AG10803 (cell line): Measurements from ENCODE around the gene DDAH1.

Source experiments
- DNase-seq: peaks from one replicate; pipeline ENCODE4 v3.0.0; 2010; ENCODE audit warnings: low read depth
- H3K4me3 ChIP-seq: 2 replicates; pipeline ENCODE4 v1.5.1; 2011; ENCODE audit warnings: mild to moderate bottlenecking, low read length, control low read depth
- CTCF ChIP-seq: conservative IDR thresholded peaks from 2 replicates; pipeline ENCODE4 v1.5.1; 2011; ENCODE audit warnings: mild to moderate bottlenecking, low read length, control low read depth, inconsistent platforms

DDAH1 gene

GRCh38 chr1:85409516-85409915, 55.4 kb downstream of the DDAH1 start:
- H3K4me3 ChIP-seq = no peak overlapping the region
- TF ChIP-seq CTCF = no peak
- DNase-seq = no peak

- no peak for TF ChIP-seq CTCF
- no peak for DNase-seq
- no peak overlapping the region for H3K4me3 ChIP-seq
These were observed 57.1 kb downstream of the DDAH1 start for GRCh38 chr1:85407746-85408377.

GRCh38 chr1:85406887-85407533, 57.9 kb downstream of the DDAH1 start:
- no peak overlapping the region; the same call in 1 of the 2 replicates for H3K4me3 ChIP-seq
- DNase-seq = peak; percentile 93
- no peak for TF ChIP-seq CTCF

GRCh38 chr1:85406081-85406480, 58.9 kb downstream of the DDAH1 start:
- DNase-seq = peak; percentile 31
- no peak overlapping the region for H3K4me3 ChIP-seq
- TF ChIP-seq CTCF = no peak

- H3K4me3 ChIP-seq = no peak overlapping the region
- no peak for DNase-seq
- TF ChIP-seq CTCF = no peak
These were observed 60.6 kb downstream of the DDAH1 start for GRCh38 chr1:85404408-85404807.

- no peak overlapping the region for H3K4me3 ChIP-seq
- TF ChIP-seq CTCF = peak; percentile 69
- DNase-seq = peak; percentile 73
These were observed 66.4 kb downstream of the DDAH1 start for GRCh38 chr1:85398391-85399064.
